ENCODE data around the gene FAM13A.

- TF ChIP-seq POLR2A (IDR thresholded peaks at IDR 0.05; ENCODE audit: low read depth, low read length) (no peak), POLR2AphosphoS5 (IDR thresholded peaks at IDR 0.05; ENCODE audit: low read depth, low read length) (no peak)
These were observed 304.9 kb downstream of the FAM13A start for GRCh38 chr4:88752076-88752463.

Measured in GM12891 (cell line).